ENCODE data around the gene NME7.

- TF ChIP-seq TEAD1 (CRISPR knock-in tag; IDR thresholded peaks at IDR 0.05) (no peak), MAX (CRISPR knock-in tag; IDR thresholded peaks at IDR 0.05) (no peak), ELF4 (CRISPR knock-in tag; IDR thresholded peaks at IDR 0.05; ENCODE audit: low read depth) (no peak), E2F4 (CRISPR knock-in tag; IDR thresholded peaks at IDR 0.05; ENCODE audit: borderline replicate concordance, low read depth) (no peak), ZNF281 (CRISPR knock-in tag; IDR thresholded peaks at IDR 0.05) (no peak), CREM (CRISPR knock-in tag; IDR thresholded peaks at IDR 0.05) (no peak), SP1 (CRISPR knock-in tag; conservative IDR thresholded peaks at IDR 0.05) (no peak), ETV6 (CRISPR knock-in tag; IDR thresholded peaks at IDR 0.05) (no peak)
- TF ChIP-seq, protein P1, sequence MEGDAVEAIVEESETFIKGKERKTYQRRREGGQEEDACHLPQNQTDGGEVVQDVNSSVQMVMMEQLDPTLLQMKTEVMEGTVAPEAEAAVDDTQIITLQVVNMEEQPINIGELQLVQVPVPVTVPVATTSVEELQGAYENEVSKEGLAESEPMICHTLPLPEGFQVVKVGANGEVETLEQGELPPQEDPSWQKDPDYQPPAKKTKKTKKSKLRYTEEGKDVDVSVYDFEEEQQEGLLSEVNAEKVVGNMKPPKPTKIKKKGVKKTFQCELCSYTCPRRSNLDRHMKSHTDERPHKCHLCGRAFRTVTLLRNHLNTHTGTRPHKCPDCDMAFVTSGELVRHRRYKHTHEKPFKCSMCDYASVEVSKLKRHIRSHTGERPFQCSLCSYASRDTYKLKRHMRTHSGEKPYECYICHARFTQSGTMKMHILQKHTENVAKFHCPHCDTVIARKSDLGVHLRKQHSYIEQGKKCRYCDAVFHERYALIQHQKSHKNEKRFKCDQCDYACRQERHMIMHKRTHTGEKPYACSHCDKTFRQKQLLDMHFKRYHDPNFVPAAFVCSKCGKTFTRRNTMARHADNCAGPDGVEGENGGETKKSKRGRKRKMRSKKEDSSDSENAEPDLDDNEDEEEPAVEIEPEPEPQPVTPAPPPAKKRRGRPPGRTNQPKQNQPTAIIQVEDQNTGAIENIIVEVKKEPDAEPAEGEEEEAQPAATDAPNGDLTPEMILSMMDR (IDR thresholded peaks at IDR 0.05) = no peak
- TF ChIP-seq, protein P2, sequence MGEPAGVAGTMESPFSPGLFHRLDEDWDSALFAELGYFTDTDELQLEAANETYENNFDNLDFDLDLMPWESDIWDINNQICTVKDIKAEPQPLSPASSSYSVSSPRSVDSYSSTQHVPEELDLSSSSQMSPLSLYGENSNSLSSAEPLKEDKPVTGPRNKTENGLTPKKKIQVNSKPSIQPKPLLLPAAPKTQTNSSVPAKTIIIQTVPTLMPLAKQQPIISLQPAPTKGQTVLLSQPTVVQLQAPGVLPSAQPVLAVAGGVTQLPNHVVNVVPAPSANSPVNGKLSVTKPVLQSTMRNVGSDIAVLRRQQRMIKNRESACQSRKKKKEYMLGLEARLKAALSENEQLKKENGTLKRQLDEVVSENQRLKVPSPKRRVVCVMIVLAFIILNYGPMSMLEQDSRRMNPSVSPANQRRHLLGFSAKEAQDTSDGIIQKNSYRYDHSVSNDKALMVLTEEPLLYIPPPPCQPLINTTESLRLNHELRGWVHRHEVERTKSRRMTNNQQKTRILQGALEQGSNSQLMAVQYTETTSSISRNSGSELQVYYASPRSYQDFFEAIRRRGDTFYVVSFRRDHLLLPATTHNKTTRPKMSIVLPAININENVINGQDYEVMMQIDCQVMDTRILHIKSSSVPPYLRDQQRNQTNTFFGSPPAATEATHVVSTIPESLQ (CRISPR knock-in tag; IDR thresholded peaks at IDR 0.05) = no peak
These were observed 226.2 kb downstream of the NME7 start for GRCh38 chr1:169141356-169141755.

Data from WTC11 (cell line).